ENCODE data around the gene GSG1L. TPM values are rescaled to one million over a fixed set of nuclear protein-coding genes. Genes with fewer than 3 reads are reported as not detected.
A peak's percentile ranks its signal among the peaks of the same experiment; 100 is the strongest.

GSG1L gene
- total and polyA plus RNA-seq, 4 donors = not detected

DNA sequence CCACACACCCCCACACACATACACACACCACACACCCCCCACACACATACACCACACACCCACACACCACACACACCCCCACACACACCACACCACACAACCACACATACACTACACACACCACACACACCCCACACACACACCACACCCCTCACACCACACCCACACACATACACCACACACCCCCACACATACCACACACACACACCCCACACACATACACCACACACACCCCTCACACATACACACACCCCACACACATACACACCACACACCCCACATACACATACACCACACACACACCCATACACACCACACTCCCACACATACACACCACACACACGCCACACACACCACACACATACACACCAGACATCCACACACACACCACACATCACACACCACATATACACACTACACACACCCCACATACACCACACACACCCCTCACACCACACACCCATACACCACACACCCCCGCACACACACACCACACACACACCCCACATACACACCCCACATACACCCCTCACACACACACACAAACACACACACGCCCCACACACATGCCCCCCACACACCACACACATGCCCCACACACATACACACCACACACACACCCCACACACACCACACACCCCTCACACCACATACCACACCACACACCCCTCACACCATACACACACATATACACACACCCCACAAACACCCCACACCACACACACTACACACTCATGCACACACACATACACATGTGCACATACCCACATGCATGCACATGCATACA lies 25.9 kb upstream of the GSG1L start:
- TF ChIP-seq, protein P1, sequence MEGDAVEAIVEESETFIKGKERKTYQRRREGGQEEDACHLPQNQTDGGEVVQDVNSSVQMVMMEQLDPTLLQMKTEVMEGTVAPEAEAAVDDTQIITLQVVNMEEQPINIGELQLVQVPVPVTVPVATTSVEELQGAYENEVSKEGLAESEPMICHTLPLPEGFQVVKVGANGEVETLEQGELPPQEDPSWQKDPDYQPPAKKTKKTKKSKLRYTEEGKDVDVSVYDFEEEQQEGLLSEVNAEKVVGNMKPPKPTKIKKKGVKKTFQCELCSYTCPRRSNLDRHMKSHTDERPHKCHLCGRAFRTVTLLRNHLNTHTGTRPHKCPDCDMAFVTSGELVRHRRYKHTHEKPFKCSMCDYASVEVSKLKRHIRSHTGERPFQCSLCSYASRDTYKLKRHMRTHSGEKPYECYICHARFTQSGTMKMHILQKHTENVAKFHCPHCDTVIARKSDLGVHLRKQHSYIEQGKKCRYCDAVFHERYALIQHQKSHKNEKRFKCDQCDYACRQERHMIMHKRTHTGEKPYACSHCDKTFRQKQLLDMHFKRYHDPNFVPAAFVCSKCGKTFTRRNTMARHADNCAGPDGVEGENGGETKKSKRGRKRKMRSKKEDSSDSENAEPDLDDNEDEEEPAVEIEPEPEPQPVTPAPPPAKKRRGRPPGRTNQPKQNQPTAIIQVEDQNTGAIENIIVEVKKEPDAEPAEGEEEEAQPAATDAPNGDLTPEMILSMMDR (IDR thresholded peaks at IDR 0.05; ENCODE audit: low read depth, low read length, missing input control) = no peak
- TF ChIP-seq FOXA1 (IDR thresholded peaks at IDR 0.05) = no peak
- TF ChIP-seq, protein P2, sequence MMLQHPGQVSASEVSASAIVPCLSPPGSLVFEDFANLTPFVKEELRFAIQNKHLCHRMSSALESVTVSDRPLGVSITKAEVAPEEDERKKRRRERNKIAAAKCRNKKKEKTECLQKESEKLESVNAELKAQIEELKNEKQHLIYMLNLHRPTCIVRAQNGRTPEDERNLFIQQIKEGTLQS (IDR thresholded peaks at IDR 0.05) = no peak
- no peak for TF ChIP-seq SP1 (IDR thresholded peaks at IDR 0.05)
- TF ChIP-seq, protein P3, sequence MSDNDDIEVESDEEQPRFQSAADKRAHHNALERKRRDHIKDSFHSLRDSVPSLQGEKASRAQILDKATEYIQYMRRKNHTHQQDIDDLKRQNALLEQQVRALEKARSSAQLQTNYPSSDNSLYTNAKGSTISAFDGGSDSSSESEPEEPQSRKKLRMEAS (IDR thresholded peaks at IDR 0.05) = no peak
- TF ChIP-seq EGR1 (IDR thresholded peaks at IDR 0.05; ENCODE audit: low read depth in 2 of 2) = no peak
- no peak for TF ChIP-seq RAD21 (IDR thresholded peaks at IDR 0.05)
- no peak for TF ChIP-seq HNF4A (conservative IDR thresholded peaks at IDR 0.05)
- no peak overlapping the region for H3K4me3 ChIP-seq (ENCODE audit: low read depth in 1 of 3, low read length in 3 of 3)
- no peak overlapping the region for H3K27ac ChIP-seq (ENCODE audit: low read depth in 1 of 2, low read length in 2 of 2)
- peaks cover 0 to 14% (median 13%) of the 10 kb centered on the region in 4 donors for H3K4me1 ChIP-seq (ENCODE audit: control insufficient read depth in 4 of 4, insufficient read depth in 4 of 4, low read length in 3 of 4)
- 95% methylated on average over 3 of the region's 3 CpGs for WGBS
- H3K27me3 ChIP-seq (ENCODE audit: control insufficient read depth in 4 of 4, insufficient read depth in 4 of 4, low read length in 3 of 4) = no peaks in the 10 kb centered on the region
- DNase-seq (ENCODE audit: low spot score) = no peak
- no peaks in the 10 kb centered on the region for H3K9me3 ChIP-seq (ENCODE audit: control insufficient read depth in 4 of 4, low read length in 3 of 4)
- H3K36me3 ChIP-seq (ENCODE audit: control insufficient read depth in 4 of 4, insufficient read depth in 3 of 4, low read depth in 1 of 4, low read length in 3 of 4) = no peaks in the 10 kb centered on the region
- no peak overlapping the region for H3K9ac ChIP-seq (ENCODE audit: low read depth in 1 of 2, low read length in 2 of 2)

DNA sequence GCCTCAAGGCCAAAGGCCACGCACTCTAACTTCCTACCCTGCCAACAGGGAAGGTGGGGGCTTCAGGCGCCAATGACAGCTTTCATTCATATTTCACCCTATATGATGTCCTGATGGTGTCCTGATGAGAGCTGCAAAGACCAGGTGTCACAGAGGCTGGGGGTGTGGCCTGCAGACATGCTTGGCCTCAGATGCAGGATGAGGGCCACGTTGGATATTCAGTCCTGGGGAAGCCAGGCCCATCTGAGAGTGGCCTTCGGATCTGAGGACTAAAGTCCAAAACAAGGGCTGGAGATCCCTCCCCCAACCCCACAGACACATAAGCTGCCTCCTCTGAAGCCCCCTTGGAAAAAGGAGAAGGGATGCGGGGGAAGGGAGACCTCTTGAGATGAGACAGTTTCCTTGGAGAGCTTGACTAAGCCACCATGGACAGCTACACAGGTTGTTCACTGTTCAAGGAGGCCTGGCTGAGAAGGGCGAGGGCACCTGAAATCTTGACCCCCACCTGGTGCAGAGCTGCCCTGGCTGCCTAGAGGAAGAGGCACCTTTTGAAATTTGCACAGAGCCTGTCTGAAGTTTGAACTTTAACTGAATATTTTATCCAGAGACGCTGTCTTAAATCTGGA lies 24.3 kb upstream of the GSG1L start:
- no peaks in the 10 kb centered on the region for H3K27me3 ChIP-seq (ENCODE audit: control insufficient read depth in 4 of 4, insufficient read depth in 4 of 4, low read length in 3 of 4)
- TF ChIP-seq SP1 (IDR thresholded peaks at IDR 0.05) = no peak
- TF ChIP-seq, protein P1 (IDR thresholded peaks at IDR 0.05; ENCODE audit: low read depth, low read length, missing input control) = no peak
- TF ChIP-seq EGR1 (IDR thresholded peaks at IDR 0.05; ENCODE audit: low read depth in 2 of 2) = no peak
- peak; percentile 47 to 62 for TF ChIP-seq HNF4A (conservative IDR thresholded peaks at IDR 0.05)
- TF ChIP-seq, protein P4, sequence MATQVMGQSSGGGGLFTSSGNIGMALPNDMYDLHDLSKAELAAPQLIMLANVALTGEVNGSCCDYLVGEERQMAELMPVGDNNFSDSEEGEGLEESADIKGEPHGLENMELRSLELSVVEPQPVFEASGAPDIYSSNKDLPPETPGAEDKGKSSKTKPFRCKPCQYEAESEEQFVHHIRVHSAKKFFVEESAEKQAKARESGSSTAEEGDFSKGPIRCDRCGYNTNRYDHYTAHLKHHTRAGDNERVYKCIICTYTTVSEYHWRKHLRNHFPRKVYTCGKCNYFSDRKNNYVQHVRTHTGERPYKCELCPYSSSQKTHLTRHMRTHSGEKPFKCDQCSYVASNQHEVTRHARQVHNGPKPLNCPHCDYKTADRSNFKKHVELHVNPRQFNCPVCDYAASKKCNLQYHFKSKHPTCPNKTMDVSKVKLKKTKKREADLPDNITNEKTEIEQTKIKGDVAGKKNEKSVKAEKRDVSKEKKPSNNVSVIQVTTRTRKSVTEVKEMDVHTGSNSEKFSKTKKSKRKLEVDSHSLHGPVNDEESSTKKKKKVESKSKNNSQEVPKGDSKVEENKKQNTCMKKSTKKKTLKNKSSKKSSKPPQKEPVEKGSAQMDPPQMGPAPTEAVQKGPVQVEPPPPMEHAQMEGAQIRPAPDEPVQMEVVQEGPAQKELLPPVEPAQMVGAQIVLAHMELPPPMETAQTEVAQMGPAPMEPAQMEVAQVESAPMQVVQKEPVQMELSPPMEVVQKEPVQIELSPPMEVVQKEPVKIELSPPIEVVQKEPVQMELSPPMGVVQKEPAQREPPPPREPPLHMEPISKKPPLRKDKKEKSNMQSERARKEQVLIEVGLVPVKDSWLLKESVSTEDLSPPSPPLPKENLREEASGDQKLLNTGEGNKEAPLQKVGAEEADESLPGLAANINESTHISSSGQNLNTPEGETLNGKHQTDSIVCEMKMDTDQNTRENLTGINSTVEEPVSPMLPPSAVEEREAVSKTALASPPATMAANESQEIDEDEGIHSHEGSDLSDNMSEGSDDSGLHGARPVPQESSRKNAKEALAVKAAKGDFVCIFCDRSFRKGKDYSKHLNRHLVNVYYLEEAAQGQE (IDR thresholded peaks at IDR 0.05) = peak; percentile 81
- no peak for TF ChIP-seq NR2F2 (IDR thresholded peaks at IDR 0.05)
- 74% methylated on average over 7 of the region's 7 CpGs for WGBS
- DNase-seq (ENCODE audit: low spot score) = no peak
- H3K9me3 ChIP-seq (ENCODE audit: control insufficient read depth in 4 of 4, low read length in 3 of 4) = no peaks in the 10 kb centered on the region
- H3K27ac ChIP-seq (ENCODE audit: low read depth in 1 of 2, low read length in 2 of 2) = no peak overlapping the region
- no peaks in the 10 kb centered on the region for H3K36me3 ChIP-seq (ENCODE audit: control insufficient read depth in 4 of 4, insufficient read depth in 3 of 4, low read depth in 1 of 4, low read length in 3 of 4)
- H3K4me3 ChIP-seq (ENCODE audit: low read depth in 1 of 3, low read length in 3 of 3) = no peak overlapping the region
- H3K4me1 ChIP-seq (ENCODE audit: control insufficient read depth in 4 of 4, insufficient read depth in 4 of 4, low read length in 3 of 4) = peaks cover 0 to 14% (median 13%) of the 10 kb centered on the region in 4 donors
- no peak overlapping the region for H3K9ac ChIP-seq (ENCODE audit: low read depth in 1 of 2, low read length in 2 of 2)
